Karpas-422 (cell line): Measurements from ENCODE around the gene TRIM5. TPM values are rescaled to one million over a fixed set of nuclear protein-coding genes. Genes with fewer than 3 reads are reported as not detected.
A peak's percentile ranks its signal among the peaks of the same experiment; 100 is the strongest.
"Not testable (repeated sequence)": the region's sequence is repeated elsewhere in the genome, so short reads cannot be mapped to it uniquely, and the experiment has no call there.

ENCODE experiments used
- DNase-seq: peaks from one replicate; pipeline ENCODE4 v3.0.0-alpha.2; 2015
- H2AFZ ChIP-seq: fragments of 200-600 bp; sonication (generic); 2 replicates; pipeline ENCODE4 v1.6.1; 2014; ENCODE audit warnings: antibody characterized with exemption, low read length, mixed read lengths
- H3K27ac ChIP-seq: fragments of 200-600 bp; sonication (generic); 2 replicates; pipeline ENCODE4 v1.5.1; 2014; ENCODE audit warnings: mild to moderate bottlenecking, low read length, moderate library complexity
- H3K27me3 ChIP-seq: fragments of 200-600 bp; sonication (generic); 2 replicates; pipeline ENCODE4 v1.6.1; 2014; ENCODE audit warnings: low read length, mixed read lengths
- H3K36me3 ChIP-seq: fragments of 200-600 bp; sonication (generic); 2 replicates; pipeline ENCODE4 v1.6.1; 2014; ENCODE audit warnings: low read length, mixed read lengths; ENCODE audit not compliant: insufficient read depth
- H3K4me1 ChIP-seq: fragments of 200-600 bp; sonication (generic); 2 replicates; pipeline ENCODE4 v1.6.1; 2014; ENCODE audit warnings: mild to moderate bottlenecking, low read length, mixed read lengths
- H3K4me2 ChIP-seq: fragments of 200-600 bp; sonication (generic); 2 replicates; pipeline ENCODE4 v1.6.1; 2014; ENCODE audit warnings: low read length, low read depth, mild to moderate bottlenecking; ENCODE audit not compliant: poor library complexity, severe bottlenecking
- H3K4me3 ChIP-seq: fragments of 200-600 bp; sonication (generic); 2 replicates; pipeline ENCODE4 v1.5.1; 2014; ENCODE audit warnings: mild to moderate bottlenecking, antibody characterized with exemption, low read length, mixed read lengths
- H3K79me2 ChIP-seq: fragments of 200-600 bp; sonication (generic); 2 replicates; pipeline ENCODE4 v1.6.1; 2014; ENCODE audit warnings: mild to moderate bottlenecking, low read length, mixed read lengths
- H3K9ac ChIP-seq: fragments of 200-600 bp; sonication (generic); 2 replicates; pipeline ENCODE4 v1.6.0; 2014; ENCODE audit warnings: low read length
- H3K9me2 ChIP-seq: fragments of 200-600 bp; sonication (generic), shearing (Covaris generic); replicated peaks from 2 replicates; pipeline ENCODE4 v1.6.0; 2014; ENCODE audit warnings: mild to moderate bottlenecking, low read length, moderate library complexity; ENCODE audit not compliant: insufficient read depth
- H3K9me3 ChIP-seq: fragments of 300-700, 200-600 bp; sonication (generic); 2 replicates; pipeline ENCODE4 v1.6.1; 2014; ENCODE audit warnings: low read length, mixed read lengths
- H4K20me1 ChIP-seq: fragments of 200-600 bp; sonication (generic); 2 replicates; pipeline ENCODE4 v1.6.1; 2014; ENCODE audit warnings: mild to moderate bottlenecking, antibody characterized with exemption, low read length, low read depth; ENCODE audit not compliant: insufficient read depth
- total RNA-seq: library from RNA; depleted of rRNA; stranded (reverse); fragments of >200 nt; shearing (Covaris generic); gene quantifications from 2 replicates; pipeline ENCODE4 v1.2.3, GENCODE V29; 2014; ENCODE audit warnings: low replicate concordance

The TRIM5 gene
- total RNA-seq, 1 experiment from 2014 or later: 31.4 TPM

DNA sequence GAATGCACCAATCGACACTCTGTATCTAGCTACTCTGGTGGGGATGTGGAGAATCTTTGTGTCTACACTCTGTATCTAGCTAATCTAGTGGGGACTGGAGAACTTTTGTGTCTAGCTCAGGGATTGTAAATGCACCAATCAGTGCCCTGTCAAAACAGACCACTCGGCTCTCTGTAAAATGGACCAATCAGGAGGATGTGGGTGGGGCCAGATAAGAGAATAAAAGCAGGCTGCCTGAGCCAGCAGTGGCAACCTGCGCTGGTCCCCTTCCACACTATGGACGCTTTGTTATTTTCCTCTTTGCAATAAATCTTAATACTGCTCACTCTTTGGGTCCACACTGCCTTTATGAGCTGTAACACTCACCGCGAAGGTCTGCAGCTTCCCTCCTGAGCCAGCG lies 1.3 kb downstream of the TRIM5 start:
- not testable (repeated sequence) for H3K9me3 ChIP-seq, H3K36me3 ChIP-seq, H3K9ac ChIP-seq, H3K27me3 ChIP-seq, H2AFZ ChIP-seq, H3K27ac ChIP-seq, DNase-seq, H4K20me1 ChIP-seq, H3K9me2 ChIP-seq
- Histone ChIP-seq H3K79me2 (peaks cover 18% of the 10 kb centered on the region), H3K4me3 (peak overlapping the region; percentile 74), H3K4me2 (peak overlapping the region; percentile 91), H3K4me1 (peaks cover 11% of the 10 kb centered on the region)

DNA sequence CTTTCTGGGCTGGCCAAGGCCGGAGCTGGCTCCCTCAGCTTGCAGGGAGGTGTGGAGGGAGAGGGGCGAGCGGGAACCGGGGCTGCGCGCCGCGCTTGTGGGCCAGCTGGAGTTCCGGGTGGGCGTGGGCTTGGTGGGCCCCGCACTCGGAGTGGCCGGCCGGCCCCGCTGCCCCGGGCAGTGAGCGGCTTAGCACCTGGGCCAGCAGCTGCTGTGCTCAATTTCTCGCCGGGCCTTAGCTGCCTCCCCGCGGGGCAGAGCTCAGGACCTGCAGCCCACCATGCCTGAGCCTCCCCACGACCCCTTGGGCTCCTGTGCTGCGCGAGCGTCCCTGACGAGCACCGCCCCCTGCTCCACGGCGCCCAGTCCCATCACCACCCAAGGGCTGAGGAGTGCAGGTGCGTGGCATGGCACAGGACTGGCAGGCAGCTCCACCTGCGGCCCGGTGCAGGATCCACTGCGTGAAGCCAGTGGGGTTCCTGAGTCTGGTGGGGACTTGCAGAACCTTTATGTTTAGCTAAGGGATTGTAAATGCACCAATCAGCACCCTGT lies 1.9 kb downstream of the TRIM5 start:
- not testable (repeated sequence) for H3K9ac ChIP-seq, H3K9me2 ChIP-seq, H3K4me3 ChIP-seq, DNase-seq, H3K27ac ChIP-seq, H3K36me3 ChIP-seq, H3K27me3 ChIP-seq, H3K9me3 ChIP-seq, H3K4me2 ChIP-seq, H4K20me1 ChIP-seq, H2AFZ ChIP-seq
- peaks cover 18% of the 10 kb centered on the region for H3K79me2 ChIP-seq
- peaks cover 11% of the 10 kb centered on the region for H3K4me1 ChIP-seq

DNA sequence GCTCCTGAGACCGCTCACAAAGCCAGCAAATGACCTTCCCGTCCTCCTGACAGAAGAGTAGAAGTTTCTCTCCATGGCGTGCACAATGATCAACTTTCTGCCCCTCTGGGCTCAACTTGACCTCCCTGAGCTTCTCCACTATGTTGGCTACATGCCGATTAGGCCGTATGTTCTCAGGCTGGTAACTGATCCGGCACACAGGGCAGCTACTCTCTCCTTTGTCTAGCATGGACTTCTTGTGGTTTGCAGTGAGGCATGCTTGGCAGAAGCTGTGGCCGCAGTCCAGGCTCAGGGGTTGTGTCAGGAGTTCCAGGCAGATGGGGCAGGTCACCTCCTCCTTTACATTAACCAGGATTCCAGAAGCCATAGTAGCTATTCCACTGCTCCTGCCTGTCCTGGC lies 5.1 kb downstream of the TRIM5 start:
- no peak overlapping the region for H3K4me3 ChIP-seq
- no peaks in the 10 kb centered on the region for H3K9me3 ChIP-seq
- H3K79me2 ChIP-seq: peaks cover 18% of the 10 kb centered on the region
- no peak overlapping the region for H2AFZ ChIP-seq
- peaks cover 6% of the 10 kb centered on the region; the same call in 1 of the 2 replicates for H3K36me3 ChIP-seq
- DNase-seq: no peak
- no peak overlapping the region for H3K9ac ChIP-seq
- no peak overlapping the region for H3K4me2 ChIP-seq
- no peaks in the 10 kb centered on the region for H3K9me2 ChIP-seq
- H4K20me1 ChIP-seq: no peaks in the 10 kb centered on the region
- no peaks in the 10 kb centered on the region for H3K27me3 ChIP-seq
- H3K27ac ChIP-seq: no peak overlapping the region
- peaks cover 4% of the 10 kb centered on the region; the same call in 1 of the 2 replicates for H3K4me1 ChIP-seq

DNA sequence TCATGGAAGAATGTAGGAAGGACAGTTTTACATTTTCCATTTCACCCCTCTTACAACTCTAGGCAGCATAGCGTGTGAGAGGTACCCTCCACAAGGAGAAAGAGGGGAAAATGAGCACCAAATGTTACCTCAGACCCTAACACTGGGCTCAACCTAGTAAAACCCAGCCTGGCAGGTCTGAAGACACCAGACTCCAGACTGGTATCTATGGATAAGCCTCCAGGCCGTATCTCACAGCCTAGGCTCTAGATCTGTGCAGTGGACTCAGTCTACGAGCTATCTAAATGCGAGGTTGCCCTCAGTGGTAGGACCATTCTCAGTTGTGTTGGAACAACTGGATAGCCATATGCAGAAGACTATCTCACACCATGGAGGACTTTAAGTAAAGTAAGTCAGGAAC lies 10.5 kb downstream of the TRIM5 start:
- Histone ChIP-seq H4K20me1 (no peaks in the 10 kb centered on the region), H3K9me2 (no peaks in the 10 kb centered on the region), H3K27ac (no peak overlapping the region), H3K9me3 (no peaks in the 10 kb centered on the region), H2AFZ (no peak overlapping the region), H3K4me1 (no peaks in the 10 kb centered on the region), H3K27me3 (no peaks in the 10 kb centered on the region), H3K4me3 (no peak overlapping the region), H3K36me3 (peaks cover 14% of the 10 kb centered on the region), H3K79me2 (peaks cover 14% of the 10 kb centered on the region; the same call in 1 of the 2 replicates), H3K9ac (no peak overlapping the region), H3K4me2 (no peak overlapping the region)
- DNase-seq: no peak

DNA sequence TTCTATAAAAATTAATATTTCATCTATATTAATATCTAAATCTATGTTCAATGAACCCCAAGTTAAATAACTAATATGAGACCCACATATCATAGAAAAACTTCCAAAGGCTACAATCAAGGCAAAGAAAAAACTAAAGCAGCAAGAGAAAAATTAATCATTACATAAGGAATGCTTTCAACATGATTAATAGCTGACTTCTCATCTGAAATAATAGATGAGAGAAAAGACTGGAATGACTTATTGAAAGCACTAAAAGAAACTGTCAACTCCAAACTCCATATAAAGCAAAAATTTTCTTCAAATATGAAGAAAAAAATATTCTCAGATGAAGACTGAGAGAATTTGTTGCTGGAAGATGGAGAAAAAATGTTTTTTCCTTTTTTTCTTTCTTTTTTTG lies 13.0 kb downstream of the TRIM5 start:
- no peaks in the 10 kb centered on the region for H3K9me3 ChIP-seq
- peaks cover 8% of the 10 kb centered on the region; the same call in 1 of the 2 replicates for H3K36me3 ChIP-seq
- no peaks in the 10 kb centered on the region for H3K9me2 ChIP-seq
- no peaks in the 10 kb centered on the region for H4K20me1 ChIP-seq
- peaks cover 14% of the 10 kb centered on the region; the same call in 1 of the 2 replicates for H3K79me2 ChIP-seq
- no peak overlapping the region for H2AFZ ChIP-seq
- no peak for DNase-seq
- H3K4me1 ChIP-seq: no peaks in the 10 kb centered on the region
- no peak overlapping the region for H3K4me2 ChIP-seq
- no peaks in the 10 kb centered on the region for H3K27me3 ChIP-seq
- no peak overlapping the region for H3K9ac ChIP-seq
- no peak overlapping the region for H3K27ac ChIP-seq
- no peak overlapping the region for H3K4me3 ChIP-seq

DNA sequence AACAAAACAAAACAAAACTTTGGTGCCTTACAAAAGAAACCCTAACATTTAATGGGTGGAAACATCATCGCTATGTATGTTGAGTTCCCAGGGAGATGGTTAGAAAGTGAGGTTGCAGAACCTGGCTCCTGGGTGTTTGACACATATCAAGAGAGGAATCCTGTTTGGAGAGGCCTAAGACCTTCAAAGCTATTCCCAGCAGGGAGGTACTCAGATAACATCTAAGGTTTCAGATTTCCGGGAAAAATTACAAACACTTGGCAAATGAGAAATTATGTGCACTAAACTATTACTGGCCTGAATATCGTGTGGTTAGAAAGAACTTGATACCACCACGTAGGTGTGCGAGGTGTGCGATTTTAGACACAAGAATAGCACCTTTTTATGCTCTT lies 18.5 kb downstream of the TRIM5 start:
- H2AFZ ChIP-seq: no peak overlapping the region
- no peak overlapping the region for H3K9ac ChIP-seq
- no peak overlapping the region for H3K4me2 ChIP-seq
- H3K4me3 ChIP-seq: no peak overlapping the region
- 0 out of 2 replicates have a peak, but pooled peaks cover 3% of the 10 kb centered on the region for H3K79me2 ChIP-seq
- DNase-seq: no peak
- no peaks in the 10 kb centered on the region for H4K20me1 ChIP-seq
- H3K27ac ChIP-seq: no peak overlapping the region
- no peaks in the 10 kb centered on the region for H3K27me3 ChIP-seq
- H3K9me3 ChIP-seq: no peaks in the 10 kb centered on the region
- no peaks in the 10 kb centered on the region for H3K4me1 ChIP-seq
- H3K36me3 ChIP-seq: peaks cover 6% of the 10 kb centered on the region; the same call in 1 of the 2 replicates
- no peaks in the 10 kb centered on the region for H3K9me2 ChIP-seq

DNA sequence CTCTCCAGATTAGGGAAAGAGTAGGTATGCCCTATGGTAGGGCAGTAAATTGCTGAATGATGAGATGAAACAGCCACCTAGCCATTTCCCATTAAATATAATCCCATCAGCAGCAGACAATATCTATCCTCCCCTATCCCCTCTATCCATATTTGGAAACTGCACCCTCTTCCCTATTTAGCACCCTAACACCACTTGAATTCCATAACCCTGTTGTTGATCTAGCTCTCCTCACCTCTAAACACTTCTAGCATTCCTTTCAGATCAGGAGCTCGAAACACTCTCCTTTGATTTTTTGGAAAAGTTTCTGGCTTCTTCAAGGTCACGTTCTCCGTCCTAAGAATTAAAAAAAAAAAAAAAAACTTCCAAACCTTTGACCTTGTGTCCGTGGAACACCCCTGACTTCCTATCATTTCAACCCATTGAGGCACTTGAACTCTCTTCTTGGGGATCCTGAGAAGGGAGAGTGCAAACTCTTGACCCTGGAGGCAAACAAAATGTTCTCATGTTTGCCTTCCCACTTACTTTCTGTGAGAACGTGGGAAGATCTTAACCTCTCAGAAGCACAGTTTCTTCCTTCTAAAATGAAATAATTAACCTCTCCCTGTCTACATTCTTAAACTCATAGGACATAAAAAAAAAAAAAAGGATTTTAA lies 19.0 kb downstream of the TRIM5 start:
- H3K4me3 ChIP-seq: no peak overlapping the region
- no peak for DNase-seq

DNA sequence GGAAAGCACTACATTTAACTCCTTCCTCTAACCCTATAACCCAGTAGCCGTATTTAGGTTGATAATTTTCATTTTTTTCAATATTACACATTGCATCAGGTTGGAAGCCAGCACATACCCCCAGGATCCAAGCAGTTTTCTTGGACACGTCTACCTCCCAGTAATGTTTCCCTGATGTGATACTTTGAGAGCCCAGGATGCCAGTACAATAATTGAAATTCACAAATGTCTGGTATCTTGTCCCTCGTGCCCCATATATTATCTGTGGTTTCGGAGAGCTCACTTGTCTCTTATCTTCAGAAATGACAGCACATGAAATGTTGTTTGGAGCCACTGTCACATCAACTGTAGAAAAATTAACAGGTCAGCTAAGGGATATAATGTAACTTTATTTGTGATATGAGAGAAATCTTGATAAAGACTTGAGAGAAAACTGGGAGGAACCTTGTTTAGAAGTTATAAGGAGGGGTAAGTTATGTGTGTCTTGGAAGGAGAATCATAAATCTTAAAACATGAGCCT lies 19.8 kb downstream of the TRIM5 start:
- no peaks in the 10 kb centered on the region for H3K4me1 ChIP-seq

More for the DNA sequence above, 19.0 kb downstream of the TRIM5 start:
- no peak overlapping the region for H3K27ac ChIP-seq
- H3K27me3 ChIP-seq: no peaks in the 10 kb centered on the region
- 0 out of 2 replicates have a peak, but pooled peaks cover 2% of the 10 kb centered on the region for H3K79me2 ChIP-seq
- H2AFZ ChIP-seq: no peak overlapping the region
- H3K9me3 ChIP-seq: no peaks in the 10 kb centered on the region
- H3K9ac ChIP-seq: no peak overlapping the region
- H3K36me3 ChIP-seq: peaks cover 6% of the 10 kb centered on the region; the same call in 1 of the 2 replicates
- no peaks in the 10 kb centered on the region for H3K9me2 ChIP-seq
- H4K20me1 ChIP-seq: no peaks in the 10 kb centered on the region
- no peak overlapping the region for H3K4me2 ChIP-seq
- H3K4me1 ChIP-seq: no peaks in the 10 kb centered on the region

More for the DNA sequence above, 19.8 kb downstream of the TRIM5 start:
- Histone ChIP-seq H3K27me3 (no peaks in the 10 kb centered on the region), H3K36me3 (peaks cover 6% of the 10 kb centered on the region; the same call in 1 of the 2 replicates), H2AFZ (no peak overlapping the region), H3K9me3 (no peaks in the 10 kb centered on the region), H4K20me1 (no peaks in the 10 kb centered on the region), H3K27ac (no peak overlapping the region), H3K9ac (no peak overlapping the region), H3K4me3 (no peak overlapping the region), H3K79me2 (no peaks in the 10 kb centered on the region), H3K9me2 (no peaks in the 10 kb centered on the region), H3K4me2 (no peak overlapping the region)
- DNase-seq: no peak
